Erythroblast (primary cell): ENCODE results near the gene EFHB.

Experiments
- GATA1 ChIP-seq: IDR thresholded peaks from 2 replicates; pipeline ENCODE4 v1.6.1; 2011; ENCODE audit warnings: low read depth, mild to moderate bottlenecking, control low read depth, low read length, moderate library complexity
- POLR2A ChIP-seq: IDR thresholded peaks from 2 replicates; pipeline ENCODE4 v1.6.1; 2011; ENCODE audit warnings: mild to moderate bottlenecking, low read length

DNA sequence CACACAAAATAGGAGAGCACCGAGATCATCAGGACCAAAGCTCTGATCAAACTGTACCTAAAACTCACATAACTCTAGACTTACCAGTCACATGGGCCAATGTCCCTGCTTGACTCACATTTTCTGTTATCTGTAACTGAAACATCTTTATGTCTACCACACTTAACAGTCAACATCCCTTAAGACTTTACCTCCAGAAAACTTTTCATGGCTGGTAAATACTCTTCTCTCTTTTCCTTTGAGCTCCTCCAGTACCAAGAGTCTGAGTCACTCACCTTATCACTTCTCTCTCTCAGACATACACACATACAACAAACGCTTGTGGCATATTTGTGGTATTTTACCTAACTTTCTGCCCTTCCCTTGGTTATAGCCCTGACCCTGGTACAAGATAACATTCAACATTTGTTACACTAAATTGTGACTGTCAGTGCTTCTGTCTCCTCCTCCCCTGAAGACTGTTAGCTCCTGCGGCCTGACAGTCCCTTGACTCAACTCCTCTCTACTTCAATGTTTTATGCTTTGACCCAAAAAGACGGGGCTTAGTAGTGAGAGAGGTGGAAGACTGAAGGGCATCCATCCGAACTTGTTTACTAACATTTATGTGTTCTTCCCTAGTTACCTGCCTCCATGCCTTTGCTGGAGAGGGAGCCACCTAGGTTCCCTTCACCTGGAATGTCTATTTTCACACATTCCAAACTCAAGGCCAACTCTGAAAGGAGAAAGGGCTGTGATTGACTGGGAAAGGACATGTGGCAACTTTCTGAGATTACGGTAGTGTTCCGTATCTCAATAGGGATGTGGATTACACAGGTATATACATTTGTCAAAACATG is 3.7 kb upstream of the EFHB start:
- TF ChIP-seq POLR2A = peak; percentile 58
- TF ChIP-seq GATA1 = no peak
